Psoas muscle (tissue), 8 donors: ENCODE measurements around the gene CCL21. TPM values are rescaled to one million over a fixed set of nuclear protein-coding genes. Genes with fewer than 3 reads are reported as not detected.
"Not testable (repeated sequence)": the region's sequence is repeated elsewhere in the genome, so short reads cannot be mapped to it uniquely, and the experiment has no call there.

ENCODE experiments used
- ATAC-seq, 4 donors: fragments of 200-7000 bp; cut with Tn5 transposase; one replicate each; pipeline ENCODE4 v1.9.1; 2020; ENCODE audit warnings: moderate library complexity in 3 of 4, mild to moderate bottlenecking in 2 of 4
- DNase-seq, 2 donors: peaks; one replicate each; pipeline ENCODE4 v3.0.0-alpha.2; 2020
- H3K27ac ChIP-seq: fragments of 200-600 bp; one replicate; pipeline ENCODE4 v1.8.0; 2022
- H3K27me3 ChIP-seq, 3 donors: fragments of 200-600 bp in 1 of 3; one replicate each; pipeline versions ENCODE4 v1.6.1 to v1.8.0; 2013 to 2022; ENCODE audit warnings: low read length in 2 of 3, mild to moderate bottlenecking in 2 of 3, moderate library complexity in 1 of 3; ENCODE audit not compliant: insufficient read depth in 3 of 3
- H3K36me3 ChIP-seq, 2 donors: fragments of 200-600 bp in 1 of 2; one replicate each; pipeline versions ENCODE4 v1.6.1 to v1.8.0; 2013 to 2022; ENCODE audit warnings: low read depth in 1 of 2, mild to moderate bottlenecking in 1 of 2, moderate library complexity in 1 of 2; ENCODE audit not compliant: insufficient read depth in 1 of 2
- H3K4me1 ChIP-seq: fragments of 200-600 bp; one replicate; pipeline ENCODE4 v1.8.0; 2022
- H3K4me3 ChIP-seq: fragments of 200-600 bp; one replicate; pipeline ENCODE4 v1.8.0; 2022; ENCODE audit warnings: mild to moderate bottlenecking
- H3K9me3 ChIP-seq: fragments of 200-600 bp; one replicate; pipeline ENCODE4 v1.8.0; 2022
- CTCF ChIP-seq: fragments of 200-600 bp; IDR thresholded peaks from one replicate; pipeline ENCODE4 v1.8.0; 2022; ENCODE audit warnings: antibody characterized with exemption
- WGBS, 3 donors: extraction: QIAGEN DNeasy Blood & Tissue Kit; methylation state at CpG; one replicate each; pipeline versions ENCODE4 v1.1.6 to v1.1.7; 2013; 5-methylcytosine and 5-hydroxymethylcytosine counted together
- intact Hi-C, 2 donors: fragments of 100-400 bp; cut with DNase I; formaldehyde crosslinking; loops; one replicate each; pipeline versions ENCODE4 v1.11.0 to v1.14.2; 2022
- long read RNA-seq, 2 donors: library from polyadenylated mRNA; unstranded; transcript quantifications; one replicate each; pipeline ENCODE4 v2.0.0, GENCODE V29; 2021
- polyA plus RNA-seq, 3 donors: library from polyadenylated mRNA; stranded (reverse); fragments of 200-250 nt; gene quantifications; one replicate each; pipeline ENCODE4 v1.2.3, GENCODE V29; 2013
- total RNA-seq, 4 donors: library from RNA; stranded (reverse); fragmentation: NEBNext Ultra II Directional in 2 of 4; extraction: Animal tissue kit (Norgen Biotek cat#: 25700) in 2 of 4; gene quantifications; one replicate each; pipeline versions ENCODE4 v1.2.1 to v1.2.4, GENCODE V29; 2021 to 2023
- donor health status: healthy with polysubstance abuse.
- donor health status: DM: no; HTN: no; CAD: no; lungs with moderate emphysema.
- donor health status: Bipolar disorder and iron deficiency.
- donor health status: healthy.
- donor health status: DM: yes; HTN: yes; CAD: no.
- donor health status: DM: no; HTN: no; CAD: no.
- donor health status: DM: no; HTN: no; CAD: no.
- donor health status: DM: yes; HTN: yes; CAD: no.

Gene CCL21
- total RNA-seq: 1 to 10 TPM; 1.3 to 3.8 (median 3.2) TPM
- polyA plus RNA-seq: 1 to 10 TPM; 2.2 to 3.1 (median 2.4) TPM
- long read RNA-seq, donor 1: 0 reads
- long read RNA-seq, donor 2, partial matches to known transcripts: 1 of 2 reads
- long read RNA-seq, donor 2, other reads (novel, unspliced or antisense): 0 of 2 reads

DNA sequence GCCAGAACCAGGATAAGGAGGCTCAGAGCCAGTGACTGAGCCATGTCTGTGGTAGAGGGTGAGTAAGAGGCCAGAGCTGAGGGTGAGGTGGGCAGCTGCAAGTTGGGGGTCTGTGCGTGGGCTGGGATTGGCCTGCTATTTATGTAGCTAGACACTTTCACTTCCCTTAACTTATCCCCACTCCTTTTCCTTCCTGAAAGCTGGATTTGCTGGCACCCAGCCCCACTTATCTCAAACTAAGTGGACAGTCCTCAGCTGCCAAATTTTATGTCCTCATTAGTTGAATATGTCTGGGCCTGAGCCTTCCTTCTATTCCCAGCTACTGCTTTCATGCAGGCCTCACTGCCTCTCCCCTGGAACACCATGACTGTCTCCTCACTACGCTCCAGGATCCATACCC lies at the start of gene CCL21:
TSS of gene CCL21 (minus strand) at position 114 of the 400 bp plus-strand sequence. CDS start at position 44, 70 bp downstream.
- intact Hi-C loops: no loop called here
- ATAC-seq: no peak
- 72 to 83% (median 83%) methylated on average over 2 of the region's 2 CpGs for WGBS, 3 donors
- Histone ChIP-seq H3K9me3 (no peaks in the 10 kb centered on the region), H3K4me3 (no peak within 1 kb of the TSS), H3K27me3 (no peaks in the 10 kb centered on the region), H3K4me1 (no peaks in the 10 kb centered on the region), H3K36me3 (no peaks in the 10 kb centered on the region), H3K27ac (no peak within 1 kb of the TSS)
- DNase-seq: no peak
- TF ChIP-seq CTCF: no peak

GRCh38 chr9:34759432-34760134 lies 49.6 kb upstream of the CCL21 start:
- no peak for TF ChIP-seq CTCF
- Histone ChIP-seq H3K4me3 (no peak overlapping the region), H3K27me3 (no peaks in the 10 kb centered on the region), H3K27ac (no peak overlapping the region), H3K36me3 (no peaks in the 10 kb centered on the region), H3K4me1 (no peaks in the 10 kb centered on the region), H3K9me3 (no peaks in the 10 kb centered on the region)
- 70 to 79% (median 73%) methylated on average over 13 of the region's 13 CpGs for WGBS, 3 donors
- no peak for DNase-seq
- intact Hi-C loops: no loop called here
- no peak for ATAC-seq

DNA sequence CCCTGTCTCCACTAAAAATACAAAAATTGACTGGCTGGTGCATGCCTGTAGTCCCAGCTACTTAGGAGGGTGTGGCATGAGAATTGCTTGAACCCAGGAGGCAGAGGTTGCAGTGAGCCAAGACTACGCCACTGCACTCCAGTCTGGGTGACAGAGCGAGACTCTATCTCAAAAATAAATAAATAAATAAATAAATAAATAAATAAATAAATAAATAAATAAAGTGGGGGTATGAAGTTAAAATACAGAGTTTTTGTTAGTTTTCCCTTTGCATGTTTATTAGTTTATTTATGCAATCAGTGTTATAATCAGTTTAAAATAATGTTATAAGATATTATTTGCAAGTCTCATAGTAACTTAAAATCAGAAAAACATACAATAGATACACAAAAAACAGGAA lies 40.4 kb upstream of the CCL21 start:
- H3K4me1 ChIP-seq, ATAC-seq, intact Hi-C loops, H3K9me3 ChIP-seq, H3K36me3 ChIP-seq, H3K27ac ChIP-seq, H3K4me3 ChIP-seq, DNase-seq, H3K27me3 ChIP-seq: not testable (repeated sequence)
- 38 to 72% (median 49%) methylated on average over 2 of the region's 2 CpGs for WGBS, 3 donors

DNA sequence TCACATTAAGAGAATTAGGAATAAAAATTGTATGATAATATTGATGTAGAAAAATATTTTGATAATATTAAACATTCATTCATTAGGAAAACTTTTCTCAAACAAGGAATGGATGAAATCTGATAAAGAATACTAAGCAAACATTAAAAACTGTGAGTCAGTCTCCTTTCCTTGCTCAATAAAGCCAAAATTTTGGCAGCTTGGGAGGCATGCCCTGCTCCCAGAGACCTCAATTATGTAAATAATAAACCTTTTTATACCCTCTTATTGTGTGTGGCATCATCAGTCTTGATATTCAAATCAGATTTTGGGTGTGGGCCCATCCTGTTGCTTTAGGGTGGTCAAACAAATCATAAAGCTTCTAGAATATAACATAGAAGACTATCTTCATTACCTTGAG lies 36.6 kb upstream of the CCL21 start:
- TF ChIP-seq CTCF: no peak
- H3K36me3 ChIP-seq: no peaks in the 10 kb centered on the region
- intact Hi-C loops: no loop called here
- H3K4me1 ChIP-seq: no peaks in the 10 kb centered on the region
- no peaks in the 10 kb centered on the region for H3K9me3 ChIP-seq
- H3K4me3 ChIP-seq: no peak overlapping the region
- H3K27ac ChIP-seq: no peak overlapping the region
- no peaks in the 10 kb centered on the region for H3K27me3 ChIP-seq
- DNase-seq: no peak
- no peak for ATAC-seq

DNA sequence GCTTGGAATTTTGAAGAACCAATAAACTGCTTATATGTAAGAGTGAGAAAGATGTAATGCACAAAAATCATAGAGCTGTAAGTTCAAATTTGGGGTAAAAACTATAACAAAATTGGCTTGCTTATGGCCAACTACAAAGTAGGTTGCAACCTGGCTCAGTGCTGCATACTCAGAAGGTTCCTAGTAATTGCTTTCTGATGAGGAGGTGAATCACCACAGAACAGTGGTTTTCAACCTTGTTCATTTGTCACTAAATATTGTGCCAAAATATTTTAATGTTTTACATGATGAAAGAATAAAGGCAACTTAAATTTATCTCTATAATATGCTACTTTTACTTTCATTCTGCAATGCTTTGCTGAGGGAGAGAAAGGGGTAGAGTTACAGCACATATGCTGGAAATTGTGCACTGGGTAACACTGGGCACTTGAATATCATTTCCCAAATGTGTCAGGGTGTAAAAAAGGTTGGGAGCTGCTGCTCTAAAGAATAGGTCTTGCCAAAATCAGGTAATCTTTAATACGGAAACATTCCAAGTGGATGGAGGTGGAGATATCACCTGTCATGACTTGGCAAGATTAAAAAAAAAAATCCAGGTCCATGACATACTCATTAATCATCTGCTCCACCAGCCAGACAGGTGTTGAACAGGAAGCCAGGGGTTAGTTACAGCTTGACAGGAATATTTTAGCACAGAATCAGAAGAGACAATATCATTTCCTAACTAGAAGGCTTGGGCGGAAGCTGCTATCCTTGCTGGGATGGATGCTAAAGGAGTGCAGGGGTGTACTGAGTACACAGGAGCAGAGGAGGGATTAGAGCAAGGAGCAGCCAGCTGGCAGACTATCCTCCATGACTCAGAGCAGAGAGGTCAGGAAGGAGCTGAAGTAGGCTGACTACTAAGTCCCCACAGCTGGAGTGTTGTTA lies 34.6 kb upstream of the CCL21 start:
- intact Hi-C loops: no loop called here
- Histone ChIP-seq H3K36me3 (no peaks in the 10 kb centered on the region), H3K27ac (no peak overlapping the region), H3K4me1 (no peaks in the 10 kb centered on the region), H3K4me3 (no peak overlapping the region), H3K27me3 (no peaks in the 10 kb centered on the region), H3K9me3 (no peaks in the 10 kb centered on the region)
- no peak for TF ChIP-seq CTCF
- DNase-seq: peak; percentile 22 to 59
- peak; percentile 86 to 99 (median 90) for ATAC-seq
- 20 to 42% (median 41%) methylated on average over 2 of the region's 2 CpGs for WGBS, 3 donors
